ENCODE results near the gene DEAF1. TPM values are rescaled to one million over a fixed set of nuclear protein-coding genes. Genes with fewer than 3 reads are reported as not detected.

DEAF1 gene
- polyA plus RNA-seq, 1 donor (not counting 4 experiments of a cell fraction or from before 2014, with no cell fraction given), result 8.1 TPM

DNA sequence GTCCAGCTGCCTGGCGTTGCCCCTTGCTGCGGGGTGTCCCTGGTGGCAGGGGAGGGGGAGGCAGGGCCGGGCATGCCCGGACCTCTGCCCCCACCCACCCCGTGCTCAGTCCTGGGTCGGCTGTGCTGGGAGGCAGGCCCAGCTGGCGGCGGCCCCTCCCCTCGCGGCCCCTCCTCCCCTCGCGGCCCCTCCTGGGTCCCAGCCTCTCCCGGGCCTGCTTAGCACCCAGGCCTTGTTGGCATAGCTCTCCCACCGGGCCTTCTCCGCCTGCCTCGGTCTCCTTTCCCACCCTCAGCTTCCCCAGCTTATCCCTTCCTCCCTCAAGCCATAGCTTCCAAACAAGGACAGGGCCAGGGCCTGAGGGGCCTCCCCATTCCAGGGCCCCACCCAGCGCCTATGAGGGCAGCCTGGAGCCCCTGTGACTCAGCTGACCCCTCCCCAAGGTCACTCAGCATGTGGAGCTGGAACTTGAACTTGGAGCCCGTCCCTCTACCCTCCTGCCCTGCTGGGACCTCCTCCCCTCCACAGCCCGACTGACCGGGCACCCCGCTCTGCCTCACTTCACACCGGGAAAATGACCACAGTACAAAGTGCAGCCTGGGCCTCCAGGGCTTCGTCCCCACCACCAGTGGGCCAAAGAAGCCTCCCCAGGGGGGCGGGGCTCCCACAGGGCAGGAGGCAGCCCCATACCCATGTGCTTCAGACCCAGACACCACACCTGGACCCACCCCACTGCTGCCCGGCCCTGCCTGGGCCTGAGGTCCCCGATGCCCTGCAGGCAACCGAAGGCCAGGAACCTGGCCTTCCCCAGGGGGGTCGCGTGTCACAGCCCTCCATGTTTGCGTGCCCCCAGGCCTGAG is 12.2 kb upstream of the DEAF1 start:
- Histone ChIP-seq H4K20me1 (ENCODE audit: control insufficient read depth, extremely low read depth, insufficient read depth, low read length) (no peaks in the 10 kb centered on the region), H3K9me3 (ENCODE audit: control insufficient read depth, low read depth, low read length) (no peaks in the 10 kb centered on the region), H3K27me3 (ENCODE audit: control insufficient read depth, extremely low read depth, insufficient read depth, low read length) (no peaks in the 10 kb centered on the region), H3K36me3 (ENCODE audit: control insufficient read depth in 2 of 2, extremely low read depth in 1 of 2, insufficient read depth in 2 of 2, low read length in 2 of 2) (peaks cover 0 to 7% of the 10 kb centered on the region in 2 experiments), H3K27ac (ENCODE audit: control insufficient read depth, insufficient read depth, low read length) (peak overlapping the region; percentile 68), H3K4me1 (ENCODE audit: control insufficient read depth, extremely low read depth, insufficient read depth, low read length) (peaks cover 20% of the 10 kb centered on the region), H3K4me2 (ENCODE audit: control insufficient read depth, extremely low read depth, insufficient read depth, low read depth, low read length) (peak overlapping the region; percentile 90), H2AFZ (ENCODE audit: control insufficient read depth, low read length) (peak overlapping the region; percentile 37), H3K4me3 (ENCODE audit: control insufficient read depth in 2 of 3, extremely low read depth in 1 of 3, insufficient read depth in 2 of 3, low read depth in 1 of 3, low read length in 3 of 3) (peak overlapping the region; percentile 83 to 90 (median 84)), H3K9ac (ENCODE audit: control insufficient read depth, extremely low read depth, insufficient read depth, low read length) (peak overlapping the region; percentile 80), H3K9me1 (ENCODE audit: control insufficient read depth, extremely low read depth, insufficient read depth, low read length) (peaks cover 2% of the 10 kb centered on the region), H3K79me2 (ENCODE audit: control insufficient read depth, insufficient read depth, low read length) (peaks cover 31% of the 10 kb centered on the region)
- TF ChIP-seq EZH2 (IDR thresholded peaks at IDR 0.05; ENCODE audit: low read length), result no peak
- no peak for DNase-seq (ENCODE audit: low read depth, low spot score)
- no peak for FAIRE-seq
- dilution Hi-C loops (cut with MboI; ENCODE audit: extremely low pct_ligation_motif_present, low sequenced_read_pairs), result no loop called here

GRCh38 chr11:706439-706956 is 11.5 kb upstream of the DEAF1 start:
- peaks cover 6 to 10% of the 10 kb centered on the region in 2 experiments for H3K36me3 ChIP-seq (ENCODE audit: control insufficient read depth in 2 of 2, extremely low read depth in 1 of 2, insufficient read depth in 2 of 2, low read length in 2 of 2)
- no peaks in the 10 kb centered on the region for H3K9me3 ChIP-seq (ENCODE audit: control insufficient read depth, low read depth, low read length)
- peaks cover 20% of the 10 kb centered on the region for H3K4me1 ChIP-seq (ENCODE audit: control insufficient read depth, extremely low read depth, insufficient read depth, low read length)
- H3K9me1 ChIP-seq (ENCODE audit: control insufficient read depth, extremely low read depth, insufficient read depth, low read length), result peaks cover 2% of the 10 kb centered on the region
- H2AFZ ChIP-seq (ENCODE audit: control insufficient read depth, low read length), result peak overlapping the region; percentile 15
- DNase-seq (ENCODE audit: low read depth, low spot score), result no peak
- peak overlapping the region; percentile 80 for H3K9ac ChIP-seq (ENCODE audit: control insufficient read depth, extremely low read depth, insufficient read depth, low read length)
- H3K4me3 ChIP-seq (ENCODE audit: control insufficient read depth in 2 of 3, extremely low read depth in 1 of 3, insufficient read depth in 2 of 3, low read depth in 1 of 3, low read length in 3 of 3), result peak overlapping the region; percentile 83 to 90 (median 84)
- no peak for FAIRE-seq
- dilution Hi-C loops (cut with MboI; ENCODE audit: extremely low pct_ligation_motif_present, low sequenced_read_pairs), result no loop called here
- peak overlapping the region; percentile 90 for H3K4me2 ChIP-seq (ENCODE audit: control insufficient read depth, extremely low read depth, insufficient read depth, low read depth, low read length)
- H3K27ac ChIP-seq (ENCODE audit: control insufficient read depth, insufficient read depth, low read length), result peak overlapping the region; percentile 68
- no peaks in the 10 kb centered on the region for H3K27me3 ChIP-seq (ENCODE audit: control insufficient read depth, extremely low read depth, insufficient read depth, low read length)
- H4K20me1 ChIP-seq (ENCODE audit: control insufficient read depth, extremely low read depth, insufficient read depth, low read length), result no peaks in the 10 kb centered on the region
- peaks cover 31% of the 10 kb centered on the region for H3K79me2 ChIP-seq (ENCODE audit: control insufficient read depth, insufficient read depth, low read length)
- TF ChIP-seq EZH2 (IDR thresholded peaks at IDR 0.05; ENCODE audit: low read length), result no peak
- TF ChIP-seq, protein P1, sequence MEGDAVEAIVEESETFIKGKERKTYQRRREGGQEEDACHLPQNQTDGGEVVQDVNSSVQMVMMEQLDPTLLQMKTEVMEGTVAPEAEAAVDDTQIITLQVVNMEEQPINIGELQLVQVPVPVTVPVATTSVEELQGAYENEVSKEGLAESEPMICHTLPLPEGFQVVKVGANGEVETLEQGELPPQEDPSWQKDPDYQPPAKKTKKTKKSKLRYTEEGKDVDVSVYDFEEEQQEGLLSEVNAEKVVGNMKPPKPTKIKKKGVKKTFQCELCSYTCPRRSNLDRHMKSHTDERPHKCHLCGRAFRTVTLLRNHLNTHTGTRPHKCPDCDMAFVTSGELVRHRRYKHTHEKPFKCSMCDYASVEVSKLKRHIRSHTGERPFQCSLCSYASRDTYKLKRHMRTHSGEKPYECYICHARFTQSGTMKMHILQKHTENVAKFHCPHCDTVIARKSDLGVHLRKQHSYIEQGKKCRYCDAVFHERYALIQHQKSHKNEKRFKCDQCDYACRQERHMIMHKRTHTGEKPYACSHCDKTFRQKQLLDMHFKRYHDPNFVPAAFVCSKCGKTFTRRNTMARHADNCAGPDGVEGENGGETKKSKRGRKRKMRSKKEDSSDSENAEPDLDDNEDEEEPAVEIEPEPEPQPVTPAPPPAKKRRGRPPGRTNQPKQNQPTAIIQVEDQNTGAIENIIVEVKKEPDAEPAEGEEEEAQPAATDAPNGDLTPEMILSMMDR (optimal IDR thresholded peaks at IDR 0.05 in 1 of 3, IDR thresholded peaks at IDR 0.05 in 1 of 3, conservative IDR thresholded peaks at IDR 0.05 in 1 of 3; ENCODE audit: extremely low read depth in 1 of 3, insufficient read depth in 2 of 3, low read length in 3 of 3), result no peak

Measured in keratinocyte (primary cell).